ENCODE measurements around the gene NPAS3.

The NPAS3 gene

GRCh38 chr14:33545696-33546095, 607.0 kb downstream of the NPAS3 start:
- no peak for TF ChIP-seq CTCF (IDR thresholded peaks at IDR 0.05; ENCODE audit: insufficient read depth, low read depth, low read length, missing control alignments)
- no peak for DNase-seq (ENCODE audit: low read depth)

GRCh38 chr14:33548606-33549005, 609.9 kb downstream of the NPAS3 start:
- no peak for DNase-seq (ENCODE audit: low read depth)
- no peak for TF ChIP-seq CTCF (IDR thresholded peaks at IDR 0.05; ENCODE audit: insufficient read depth, low read depth, low read length, missing control alignments)
- no peak overlapping the region for H3K4me3 ChIP-seq (ENCODE audit: low read depth, low read length)

More at GRCh38 chr14:33545696-33546095, 607.0 kb downstream of the NPAS3 start:
- no peak overlapping the region for H3K4me3 ChIP-seq (ENCODE audit: low read depth, low read length)

- no peak overlapping the region for H3K4me3 ChIP-seq (ENCODE audit: low read depth, low read length)
- no peak for TF ChIP-seq CTCF (IDR thresholded peaks at IDR 0.05; ENCODE audit: insufficient read depth, low read depth, low read length, missing control alignments)
- DNase-seq (ENCODE audit: low read depth), result no peak
These were observed 613.3 kb downstream of the NPAS3 start for GRCh38 chr14:33551963-33552362.

GRCh38 chr14:33553706-33554278, 615.1 kb downstream of the NPAS3 start:
- no peak overlapping the region for H3K4me3 ChIP-seq (ENCODE audit: low read depth, low read length)
- no peak for DNase-seq (ENCODE audit: low read depth)
- no peak for TF ChIP-seq CTCF (IDR thresholded peaks at IDR 0.05; ENCODE audit: insufficient read depth, low read depth, low read length, missing control alignments)

- DNase-seq (ENCODE audit: low read depth), result no peak
- TF ChIP-seq CTCF (IDR thresholded peaks at IDR 0.05; ENCODE audit: insufficient read depth, low read depth, low read length, missing control alignments), result no peak
- H3K4me3 ChIP-seq (ENCODE audit: low read depth, low read length), result no peak overlapping the region
These were observed 616.3 kb downstream of the NPAS3 start for GRCh38 chr14:33554988-33555387.

GRCh38 chr14:33555710-33556350, 617.2 kb downstream of the NPAS3 start:
- DNase-seq (ENCODE audit: low read depth), result no peak
- H3K4me3 ChIP-seq (ENCODE audit: low read depth, low read length), result no peak overlapping the region
- no peak for TF ChIP-seq CTCF (IDR thresholded peaks at IDR 0.05; ENCODE audit: insufficient read depth, low read depth, low read length, missing control alignments)
